ENCODE measurements around the gene MCC.
A peak's percentile ranks its signal among the peaks of the same experiment; 100 is the strongest.
"Not testable (repeated sequence)": the region's sequence is repeated elsewhere in the genome, so short reads cannot be mapped to it uniquely, and the experiment has no call there.

The MCC gene

DNA sequence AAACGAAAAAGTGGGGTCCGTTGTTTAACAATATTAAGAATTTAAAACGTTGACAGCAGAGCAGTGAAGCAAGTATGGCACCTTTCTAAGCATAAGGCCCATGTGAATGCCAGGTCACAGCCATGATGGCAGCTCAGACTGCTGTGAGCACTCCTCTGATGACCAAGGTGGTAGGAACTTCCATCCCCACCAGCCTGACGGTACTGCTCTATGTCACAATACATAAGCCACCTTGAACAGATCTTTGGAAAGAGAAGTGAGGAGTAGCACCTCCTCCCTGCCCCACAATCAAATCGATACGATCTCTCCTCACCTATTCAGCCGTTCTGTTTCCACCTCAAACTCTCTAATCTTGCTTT is 405.7 kb downstream of the MCC start:
- no peak for DNase-seq (ENCODE audit: low read depth in 2 of 2)

GRCh38 chr5:113081881-113082546 is 406.2 kb downstream of the MCC start:
- no peak for DNase-seq (ENCODE audit: low read depth in 2 of 2)

DNA sequence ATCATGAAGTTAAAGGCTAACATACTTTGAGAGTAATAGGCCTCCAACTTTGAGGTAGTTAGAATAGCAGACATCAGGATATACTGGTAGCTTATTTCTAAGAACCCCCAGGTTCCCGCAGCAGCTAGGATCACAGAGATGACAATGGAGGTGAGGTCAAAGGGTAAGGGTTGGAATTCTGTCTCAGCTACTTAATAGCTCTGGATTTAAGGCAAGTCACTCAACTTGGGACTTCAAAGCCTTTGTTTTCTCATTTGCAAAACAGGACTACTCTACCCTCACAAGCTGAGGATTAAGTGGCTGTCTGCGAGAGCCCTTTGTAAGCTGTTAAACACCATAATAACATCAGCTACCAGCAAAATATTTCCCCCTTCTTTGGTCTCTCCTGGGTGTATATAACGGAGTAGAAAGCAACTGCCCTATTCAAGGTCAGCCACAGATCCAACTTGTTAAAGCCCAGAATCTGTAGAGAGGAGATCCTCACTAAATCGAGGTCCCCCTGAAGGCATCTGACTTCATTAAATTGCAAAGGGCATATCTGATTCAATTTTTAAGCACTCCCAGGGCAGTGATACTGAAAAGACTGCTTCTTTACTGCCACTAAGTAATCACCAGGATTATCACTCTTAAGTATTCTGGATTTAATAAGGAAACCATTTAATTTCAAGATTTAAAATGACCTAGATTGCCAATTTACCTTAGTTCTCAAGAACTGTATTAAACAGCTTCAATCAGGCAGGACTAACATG is 407.0 kb downstream of the MCC start:
- DNase-seq (ENCODE audit: low read depth in 2 of 2), result no peak

- DNase-seq (ENCODE audit: low read depth in 2 of 2), result not testable (repeated sequence)
Observed at GRCh38 chr5:113076649-113077048, 411.6 kb downstream of the MCC start.

DNA sequence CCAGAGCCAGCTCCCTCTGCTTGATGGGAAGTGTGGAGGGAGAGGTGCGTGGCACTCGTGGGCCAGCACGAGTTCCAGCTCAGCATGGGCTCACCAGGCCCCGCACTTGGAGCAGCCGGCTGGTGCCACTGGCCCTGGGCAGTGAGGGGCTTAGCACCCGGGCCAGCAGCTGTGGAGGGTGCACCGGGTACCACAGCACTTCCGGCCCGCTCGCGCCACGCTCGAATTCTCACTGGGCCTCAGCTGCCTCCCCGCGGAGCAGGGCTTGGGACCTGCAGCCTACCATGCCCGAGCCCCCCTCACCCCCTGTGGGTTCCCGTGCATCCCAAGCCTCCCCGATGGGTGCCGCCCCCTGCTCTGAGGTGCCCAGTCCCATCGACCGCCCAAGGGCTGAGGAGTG is 413.2 kb downstream of the MCC start:
- DNase-seq (ENCODE audit: low read depth in 2 of 2), result no peak

DNA sequence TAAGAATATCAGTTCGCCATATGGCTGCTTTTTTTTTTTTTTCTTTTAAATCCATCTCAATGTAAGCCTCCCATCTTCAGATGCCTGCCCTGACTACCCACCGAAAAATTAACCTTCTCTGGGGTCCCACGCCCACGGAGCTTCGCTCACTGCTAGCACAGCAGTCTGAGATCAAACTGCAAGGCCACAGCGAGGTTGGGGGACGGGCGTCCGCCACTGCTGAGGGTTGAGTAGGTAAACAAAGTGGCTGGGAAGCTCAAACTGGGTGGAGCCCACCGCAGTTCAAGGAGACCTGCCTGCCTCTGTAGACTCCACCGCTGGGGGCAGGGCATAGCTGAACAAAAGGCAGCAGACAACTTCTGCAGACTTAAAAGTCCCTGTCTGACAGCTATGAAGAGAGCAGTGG is 414.6 kb downstream of the MCC start:
- DNase-seq (ENCODE audit: low read depth in 2 of 2), result peak in 1 of 2 donors; percentile 4

DNA sequence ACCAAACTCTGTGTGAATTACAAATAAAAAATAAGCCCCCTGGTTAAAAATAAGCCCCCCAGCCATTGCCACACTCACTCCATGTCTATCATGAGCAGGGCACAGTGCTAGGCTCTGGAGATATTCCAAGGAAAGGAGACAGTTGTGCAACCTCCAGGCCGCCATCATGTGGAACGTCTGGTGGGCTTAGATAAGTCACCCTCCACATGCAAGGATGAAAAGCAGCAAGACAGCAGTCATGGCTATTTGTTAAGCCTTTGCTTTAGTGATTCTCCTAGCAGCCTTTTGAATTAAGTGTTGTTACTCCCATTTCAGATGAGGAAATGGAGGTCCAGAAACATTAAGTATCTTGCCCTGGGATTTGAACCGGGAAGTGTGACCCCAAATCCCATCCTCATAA is 416.9 kb downstream of the MCC start:
- no peak for DNase-seq (ENCODE audit: low read depth in 2 of 2)

- DNase-seq (ENCODE audit: low read depth in 2 of 2), result no peak
Observed at GRCh38 chr5:113070901-113071300, 417.4 kb downstream of the MCC start.

GRCh38 chr5:113068559-113068958 is 419.7 kb downstream of the MCC start:
- DNase-seq (ENCODE audit: low read depth in 2 of 2), result no peak

GRCh38 chr5:113067635-113068344 is 420.5 kb downstream of the MCC start:
- no peak for DNase-seq (ENCODE audit: low read depth in 2 of 2)

DNA sequence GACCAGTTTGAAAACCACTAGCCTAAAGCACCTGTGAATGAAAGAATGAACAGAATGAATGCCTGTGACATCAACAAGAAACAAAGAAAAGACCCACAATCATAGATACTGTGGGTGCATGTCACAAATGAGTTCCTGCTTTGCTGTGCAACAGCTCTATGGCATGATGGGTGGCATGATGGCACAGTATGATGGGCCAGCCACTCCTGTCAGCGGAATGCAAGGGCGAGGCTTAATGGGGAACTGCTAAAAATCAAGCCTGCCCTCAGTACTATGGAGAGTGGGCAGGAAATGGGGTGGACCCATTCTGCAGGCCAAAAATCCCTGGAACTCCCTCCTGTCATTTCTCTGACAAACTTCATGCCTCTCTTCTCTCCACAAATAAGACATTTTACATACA is 422.6 kb downstream of the MCC start:
- no peak for DNase-seq (ENCODE audit: low read depth in 2 of 2)

- no peak for DNase-seq (ENCODE audit: low read depth in 2 of 2)
Observed at GRCh38 chr5:113064806-113065205, 423.4 kb downstream of the MCC start.

GRCh38 chr5:113063927-113064326 is 424.3 kb downstream of the MCC start:
- no peak for DNase-seq (ENCODE audit: low read depth in 2 of 2)

DNA sequence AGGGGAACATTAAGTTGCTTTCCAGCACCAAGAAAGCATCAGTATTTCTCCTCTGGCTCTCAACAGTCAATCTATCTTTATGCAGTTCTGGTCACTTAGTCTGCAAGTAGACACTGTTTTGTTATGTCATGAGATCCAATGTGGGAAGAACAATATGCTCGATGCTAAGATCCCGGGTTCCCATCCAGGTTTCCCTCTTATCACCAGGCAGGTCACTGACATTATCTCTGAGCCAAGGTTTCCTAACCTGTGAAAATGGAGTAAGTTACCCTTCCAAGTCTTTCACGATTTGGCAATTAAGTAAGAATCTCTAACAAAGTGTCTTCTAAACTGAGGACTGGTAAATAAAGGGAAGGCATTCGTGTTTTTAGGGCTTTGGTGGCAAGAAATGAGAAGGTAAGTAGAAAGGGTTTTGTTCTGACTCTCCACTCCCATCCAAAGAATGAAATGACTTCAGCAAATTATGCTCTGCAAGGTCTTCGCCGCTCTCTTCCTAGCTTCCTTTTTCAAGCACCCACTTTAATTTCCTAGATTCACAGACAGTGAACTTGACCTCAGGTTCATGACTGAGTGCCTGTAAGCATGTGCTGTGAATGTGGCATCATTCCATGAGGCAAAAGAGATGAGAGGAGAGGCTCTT is 425.3 kb downstream of the MCC start:
- DNase-seq (ENCODE audit: low read depth in 2 of 2), result no peak

DNA sequence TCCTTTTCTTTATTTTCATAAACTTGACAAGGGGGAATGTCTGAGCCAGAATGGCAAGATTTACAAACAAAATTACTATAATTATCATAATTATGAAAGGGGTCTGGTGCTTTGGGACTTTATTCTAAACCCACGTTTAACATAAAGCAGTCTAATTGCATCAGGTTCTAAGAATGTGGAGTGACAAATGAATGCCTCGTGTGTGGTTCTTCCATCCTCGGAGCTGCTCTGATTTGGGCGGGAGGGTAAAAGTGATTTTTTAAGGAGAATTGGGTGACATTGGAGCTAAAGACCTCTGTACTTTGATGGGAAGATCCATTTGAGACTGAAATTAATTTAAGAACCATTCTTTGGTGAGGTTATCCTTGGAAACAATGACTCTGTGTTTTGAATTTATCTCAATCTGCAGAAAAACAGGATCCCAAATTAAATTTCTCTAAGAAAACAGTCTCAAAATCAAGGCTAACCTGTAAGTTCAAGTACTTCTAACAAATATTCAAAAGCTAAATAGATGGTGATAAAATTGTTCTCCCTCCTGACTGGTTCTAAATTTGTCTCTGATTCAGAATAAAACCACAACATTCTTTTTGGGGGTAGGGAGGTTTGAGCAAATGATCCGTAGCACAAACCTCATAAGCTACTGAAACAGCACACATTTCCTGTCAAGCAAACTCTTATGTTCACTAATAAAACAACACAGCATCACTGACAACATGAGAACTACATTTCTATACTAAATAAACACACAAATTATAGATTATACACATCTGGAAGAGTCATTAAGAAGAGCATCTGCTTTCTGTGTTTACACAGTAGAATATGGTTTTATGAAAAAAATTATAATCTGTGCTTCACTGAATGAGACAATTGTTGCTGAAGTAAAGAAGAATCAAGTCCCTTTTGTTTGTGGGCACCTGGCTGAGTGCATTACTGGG is 426.1 kb downstream of the MCC start:
- no peak for DNase-seq (ENCODE audit: low read depth in 2 of 2)

DNA sequence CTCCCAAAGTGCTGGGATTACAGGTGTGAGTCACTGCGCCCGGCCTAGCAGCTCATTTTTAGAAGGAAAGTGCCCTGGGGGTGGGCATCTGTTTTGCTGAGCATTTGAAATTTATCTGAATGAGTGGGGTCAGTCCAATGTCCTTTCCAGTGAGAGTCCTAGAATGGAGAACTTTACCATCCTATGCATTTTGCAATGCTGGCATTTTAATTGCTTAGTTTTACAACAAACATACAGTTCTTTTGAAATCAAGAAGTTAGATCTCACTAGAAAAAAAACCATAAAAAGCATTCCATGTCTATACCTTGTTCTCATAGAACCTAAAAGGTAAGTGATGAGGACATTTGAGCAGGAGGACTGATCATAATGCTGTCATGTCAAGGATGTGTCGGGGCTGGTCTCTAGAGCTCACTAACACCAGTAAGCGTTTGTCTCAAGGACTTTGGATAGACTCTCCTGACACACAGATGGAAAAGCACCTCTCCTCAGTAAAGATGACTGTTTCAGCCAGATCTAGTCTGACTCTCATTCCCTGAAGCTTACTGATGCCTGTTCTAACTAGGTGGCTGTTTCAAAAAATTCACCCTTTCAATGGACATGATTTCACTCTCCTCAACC is 427.7 kb downstream of the MCC start:
- no peak for DNase-seq (ENCODE audit: low read depth in 2 of 2)

DNA sequence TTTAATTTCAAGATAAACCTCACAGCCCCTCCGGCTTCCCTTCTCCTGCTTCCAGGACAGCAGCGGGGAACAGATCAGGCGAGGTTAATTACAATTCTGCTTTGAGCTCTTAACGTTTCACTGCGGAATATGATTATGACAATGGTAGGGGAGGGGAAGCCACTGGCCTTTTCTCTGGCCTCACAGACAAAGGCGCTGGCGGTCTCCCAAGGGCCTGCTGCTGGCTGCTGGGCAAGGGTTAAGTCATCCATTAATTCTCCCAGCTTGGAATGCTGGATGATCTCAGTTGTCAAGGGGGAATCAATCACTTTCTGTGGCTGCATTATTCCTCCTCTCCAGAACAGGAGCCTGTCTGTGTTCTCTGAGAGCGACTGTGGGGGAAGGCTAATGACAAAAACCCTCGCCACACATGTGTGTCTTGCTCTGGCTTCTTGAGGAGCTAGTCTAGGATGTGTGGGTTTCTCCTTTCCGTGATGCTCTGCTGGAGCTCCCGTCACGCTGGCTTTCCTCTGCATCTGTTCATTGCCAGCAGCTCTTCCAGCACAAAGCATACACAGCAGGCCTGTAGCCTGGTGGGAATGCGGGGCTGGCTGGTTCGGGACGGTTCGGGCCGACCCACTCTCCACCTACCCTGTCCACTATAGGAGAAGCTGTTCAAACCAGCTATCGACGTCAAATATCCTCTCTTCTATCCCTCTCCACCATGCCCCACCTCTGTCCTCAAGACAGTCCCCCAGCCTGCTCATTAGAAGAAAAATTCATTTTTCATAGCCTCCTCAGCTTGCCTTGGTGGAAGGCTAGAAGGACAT is 428.8 kb downstream of the MCC start:
- no peak for DNase-seq (ENCODE audit: low read depth in 2 of 2)

DNA sequence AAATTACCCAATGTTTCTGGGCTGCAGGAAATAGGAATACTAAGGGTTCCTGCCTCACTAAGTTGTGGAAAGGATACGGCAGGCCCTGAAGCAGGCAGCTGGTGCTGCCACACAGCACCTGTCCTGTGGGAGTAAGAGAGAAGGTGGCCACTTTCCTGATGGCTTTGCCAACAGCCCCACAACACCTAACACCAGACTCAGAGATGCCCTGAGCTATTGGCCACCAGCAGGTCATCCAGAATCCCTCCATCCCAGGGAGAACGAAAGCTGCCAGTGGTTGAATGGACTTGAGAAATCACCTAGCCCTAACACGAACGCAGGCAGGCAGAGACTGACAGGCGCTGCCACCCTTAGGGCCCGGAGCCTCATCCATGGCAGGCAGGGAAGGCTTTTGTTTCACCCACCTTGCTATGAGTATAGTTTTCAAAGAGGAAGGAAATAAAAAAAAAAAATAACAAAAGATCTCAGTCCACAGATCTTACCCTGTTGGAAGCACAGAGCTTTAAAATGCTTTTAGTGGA is 429.5 kb downstream of the MCC start:
- no peak for DNase-seq (ENCODE audit: low read depth in 2 of 2)

- no peak for DNase-seq (ENCODE audit: low read depth in 2 of 2)
Observed at GRCh38 chr5:113058269-113058668, 430.0 kb downstream of the MCC start.

- DNase-seq (ENCODE audit: low read depth in 2 of 2), result no peak
Observed at GRCh38 chr5:113057557-113057984, 430.7 kb downstream of the MCC start.
